Subcutaneous abdominal adipose tissue (tissue), 5 donors: ENCODE data around the gene CASP7.

ENCODE experiments used
- H3K27ac ChIP-seq: one replicate; pipeline ENCODE4 v1.7.0; 2013; ENCODE audit warnings: low read depth, mild to moderate bottlenecking, inconsistent platforms, low read length, moderate library complexity
- H3K27me3 ChIP-seq, 5 donors: one replicate each; pipeline ENCODE4 v1.7.0; 2013; ENCODE audit warnings: low read length in 5 of 5, inconsistent platforms in 1 of 5; ENCODE audit not compliant: control insufficient read depth in 5 of 5, insufficient read depth in 4 of 5
- H3K36me3 ChIP-seq, 5 donors: one replicate each; pipeline ENCODE4 v1.7.0; 2013; ENCODE audit warnings: low read length in 5 of 5; ENCODE audit not compliant: control insufficient read depth in 5 of 5, insufficient read depth in 5 of 5
- H3K4me1 ChIP-seq, 5 donors: one replicate each; pipeline ENCODE4 v1.7.0; 2013; ENCODE audit warnings: low read length in 5 of 5, mild to moderate bottlenecking in 3 of 5, moderate library complexity in 1 of 5; ENCODE audit not compliant: control insufficient read depth in 5 of 5, insufficient read depth in 5 of 5
- H3K4me3 ChIP-seq, 5 donors: one replicate each; pipeline ENCODE4 v1.7.0; 2013; ENCODE audit warnings: low read length in 5 of 5, low read depth in 1 of 5
- H3K9ac ChIP-seq, 5 donors: one replicate each; pipeline ENCODE4 v1.7.0; 2013; ENCODE audit warnings: low read length in 5 of 5, mild to moderate bottlenecking in 4 of 5, moderate library complexity in 3 of 5
- H3K9me3 ChIP-seq, 5 donors: one replicate each; pipeline ENCODE4 v1.7.0; 2013; ENCODE audit warnings: low read length in 5 of 5; ENCODE audit not compliant: control insufficient read depth in 5 of 5
- donor health status: healthy.
- donor health status: healthy.
- donor health status: healthy.
- donor health status: healthy.
- donor health status: healthy.

Gene CASP7

DNA sequence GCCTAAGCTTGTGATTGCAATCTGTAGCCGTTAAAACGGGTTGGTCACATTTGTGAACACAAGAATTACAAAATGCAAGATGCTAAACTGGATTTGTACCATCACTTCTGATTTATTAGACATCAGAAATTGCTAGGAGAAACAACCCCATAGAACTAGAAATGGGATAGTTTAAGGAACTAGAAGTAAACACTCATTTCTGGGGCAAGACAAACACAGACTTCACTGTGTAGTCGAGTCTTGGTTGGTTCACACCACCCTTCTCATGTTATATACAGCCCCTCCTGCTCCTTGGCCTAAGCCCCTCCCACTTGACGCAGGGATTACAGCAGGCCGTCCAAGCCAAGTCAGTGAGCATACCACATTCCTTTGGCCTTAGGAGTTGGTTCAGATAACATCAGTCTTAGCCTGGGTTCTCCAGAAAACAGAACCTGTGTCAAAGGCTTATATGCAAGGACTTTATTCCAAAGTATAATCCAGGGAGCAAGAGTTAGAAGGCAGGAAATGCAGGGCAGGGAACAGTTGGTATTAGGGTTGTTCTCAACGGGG, 13.8 kb upstream of the CASP7 start:
- no peaks in the 10 kb centered on the region for H3K27me3 ChIP-seq
- H3K4me3 ChIP-seq, result no peak overlapping the region
- H3K9me3 ChIP-seq, result peaks cover 0 to 10% (median 6%) of the 10 kb centered on the region in 5 donors
- no peak overlapping the region for H3K27ac ChIP-seq
- H3K36me3 ChIP-seq, result no peaks in the 10 kb centered on the region
- H3K9ac ChIP-seq, result no peak overlapping the region
- peaks cover 0 to 11% (median 0%) of the 10 kb centered on the region in 5 donors for H3K4me1 ChIP-seq

GRCh38 chr10:113666682-113667252, 12.9 kb upstream of the CASP7 start:
- no peak overlapping the region for H3K9ac ChIP-seq
- peaks cover 0 to 11% (median 0%) of the 10 kb centered on the region in 5 donors for H3K4me1 ChIP-seq
- H3K27me3 ChIP-seq, result no peaks in the 10 kb centered on the region
- no peak overlapping the region for H3K27ac ChIP-seq
- H3K9me3 ChIP-seq, result peaks cover 0 to 11% (median 6%) of the 10 kb centered on the region in 5 donors
- H3K36me3 ChIP-seq, result no peaks in the 10 kb centered on the region
- no peak overlapping the region for H3K4me3 ChIP-seq

DNA sequence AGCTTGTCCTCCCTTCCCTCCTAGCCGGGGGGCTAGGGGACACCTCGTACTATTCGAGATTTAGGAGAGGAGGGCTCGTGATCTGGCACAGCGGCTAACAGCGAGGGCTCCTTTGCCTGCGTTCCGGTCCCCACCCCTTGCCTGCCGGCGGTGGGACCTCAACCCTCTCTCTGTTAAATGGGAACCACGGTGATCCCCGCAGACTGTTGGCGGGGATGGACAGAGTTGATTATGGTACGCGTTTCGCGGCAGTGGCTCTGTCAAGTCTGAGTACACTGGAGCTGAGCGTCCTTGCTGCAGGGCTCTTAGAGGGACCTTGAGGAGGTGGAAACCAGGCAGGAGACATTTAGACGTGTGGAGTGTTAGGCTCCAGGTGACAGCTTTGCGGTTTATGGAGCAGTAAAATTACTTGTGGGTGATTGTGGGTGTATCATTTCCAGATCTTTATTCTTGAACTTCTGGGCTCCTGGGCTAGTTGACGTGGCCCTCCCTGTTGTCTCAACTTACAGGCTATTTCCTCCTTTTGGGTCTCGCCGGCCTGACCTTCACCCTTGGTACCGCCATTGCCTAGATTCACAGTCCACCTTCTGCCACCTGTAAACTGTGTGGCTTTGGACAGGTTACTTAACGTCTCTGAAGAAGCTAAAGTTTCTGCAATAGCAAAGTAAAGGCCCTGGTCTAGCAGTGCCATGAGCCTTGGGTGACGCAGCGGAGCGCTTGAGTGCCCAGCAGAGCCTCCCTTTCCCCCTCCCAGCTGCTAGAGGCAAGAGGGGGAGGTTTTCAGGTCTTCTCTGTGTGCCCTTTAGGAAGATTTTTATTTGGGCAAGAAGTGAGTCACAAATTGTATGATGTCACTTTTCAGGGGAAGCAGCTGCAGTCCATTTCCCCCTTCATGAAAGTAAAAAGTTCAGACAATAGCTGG, 739 bp downstream of the CASP7 start:
- Histone ChIP-seq H3K9ac (peak overlapping the region; percentile 99 to 100 (median 99)), H3K9me3 (peaks cover 0 to 4% (median 0%) of the 10 kb centered on the region in 5 donors), H3K36me3 (peaks cover 0 to 6% (median 0%) of the 10 kb centered on the region in 5 donors), H3K4me3 (peak overlapping the region; percentile 85 to 98 (median 95)), H3K4me1 (peaks cover 4 to 34% (median 21%) of the 10 kb centered on the region in 5 donors), H3K27ac (peak overlapping the region; percentile 100), H3K27me3 (no peaks in the 10 kb centered on the region)

GRCh38 chr10:113681533-113682470, 2.1 kb downstream of the CASP7 start:
- Histone ChIP-seq H3K9me3 (peaks cover 4 to 9% (median 6%) of the 10 kb centered on the region in 5 donors), H3K9ac (peak overlapping the region in 4 of 5 donors; percentile 3 to 11 (median 4)), H3K36me3 (peaks cover 0 to 6% (median 0%) of the 10 kb centered on the region in 5 donors), H3K4me3 (peak overlapping the region in 3 of 5 donors; percentile 22 to 98 (median 95)), H3K4me1 (peaks cover 4 to 34% (median 21%) of the 10 kb centered on the region in 5 donors), H3K27me3 (no peaks in the 10 kb centered on the region), H3K27ac (peak overlapping the region; percentile 100)

DNA sequence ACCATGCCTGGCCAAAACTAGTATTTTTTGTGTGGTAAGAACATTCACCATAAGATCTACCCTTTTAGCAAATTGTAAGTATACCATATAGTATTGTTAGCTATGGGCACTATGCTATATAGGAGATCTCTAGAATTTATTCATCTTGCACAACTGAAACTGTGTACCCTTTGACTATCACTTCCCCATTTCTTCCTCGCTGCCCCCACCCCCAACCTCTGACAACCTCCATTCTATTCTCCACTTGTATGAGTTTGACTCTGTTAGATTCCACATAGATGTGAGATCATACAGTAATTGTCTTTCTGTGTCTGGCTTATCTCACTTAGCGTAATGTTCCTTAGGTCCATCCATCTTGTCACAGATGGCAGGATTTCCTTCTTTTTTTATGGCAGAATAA, 3.6 kb downstream of the CASP7 start:
- Histone ChIP-seq H3K27ac (no peak overlapping the region), H3K9ac (no peak overlapping the region), H3K36me3 (peaks cover 0 to 6% (median 0%) of the 10 kb centered on the region in 5 donors), H3K4me1 (peaks cover 4 to 34% (median 21%) of the 10 kb centered on the region in 5 donors), H3K9me3 (peaks cover 7 to 16% (median 11%) of the 10 kb centered on the region in 5 donors), H3K4me3 (no peak overlapping the region), H3K27me3 (no peaks in the 10 kb centered on the region)

GRCh38 chr10:113686028-113686427, 6.3 kb downstream of the CASP7 start:
- H3K36me3 ChIP-seq, result peaks cover 0 to 6% (median 1%) of the 10 kb centered on the region in 5 donors
- no peaks in the 10 kb centered on the region for H3K27me3 ChIP-seq
- no peak overlapping the region for H3K27ac ChIP-seq
- no peak overlapping the region for H3K4me3 ChIP-seq
- H3K9ac ChIP-seq, result no peak overlapping the region
- H3K9me3 ChIP-seq, result peaks cover 9 to 16% (median 11%) of the 10 kb centered on the region in 5 donors
- peaks cover 0 to 18% (median 14%) of the 10 kb centered on the region in 5 donors for H3K4me1 ChIP-seq

- peaks cover 0 to 8% (median 4%) of the 10 kb centered on the region in 5 donors for H3K4me1 ChIP-seq
- H3K27ac ChIP-seq, result no peak overlapping the region
Measured at GRCh38 chr10:113687037-113687436, 7.3 kb downstream of the CASP7 start.

DNA sequence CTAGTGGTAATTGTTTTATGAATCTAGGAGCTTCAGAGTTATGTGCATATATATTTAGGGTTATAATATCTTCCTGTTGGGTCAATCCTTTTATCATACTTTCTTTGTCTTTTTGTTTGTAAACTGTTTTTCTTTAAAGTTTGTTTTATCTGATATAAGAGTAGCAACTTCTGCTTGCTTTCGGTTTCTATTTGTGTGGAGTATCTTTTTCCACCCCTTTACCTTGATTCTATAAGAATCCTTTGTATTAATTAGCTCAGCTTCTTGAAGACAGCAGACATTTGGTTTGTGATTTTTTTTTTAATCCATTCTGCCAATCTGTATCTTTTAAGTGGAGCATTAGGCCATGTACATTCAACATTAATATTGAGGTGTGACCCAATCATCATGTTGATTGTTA, 9.3 kb downstream of the CASP7 start:
- Histone ChIP-seq H3K4me3 (no peak overlapping the region), H3K9me3 (peaks cover 15 to 39% (median 26%) of the 10 kb centered on the region in 5 donors), H3K4me1 (no peaks in the 10 kb centered on the region), H3K27me3 (no peaks in the 10 kb centered on the region), H3K36me3 (peaks cover 11 to 23% (median 13%) of the 10 kb centered on the region in 5 donors), H3K27ac (no peak overlapping the region), H3K9ac (no peak overlapping the region)

More at GRCh38 chr10:113687037-113687436, 7.3 kb downstream of the CASP7 start:
- no peak overlapping the region for H3K4me3 ChIP-seq
- H3K9ac ChIP-seq, result no peak overlapping the region
- H3K27me3 ChIP-seq, result no peaks in the 10 kb centered on the region
- peaks cover 3 to 12% (median 6%) of the 10 kb centered on the region in 5 donors for H3K36me3 ChIP-seq
- H3K9me3 ChIP-seq, result peaks cover 9 to 19% (median 13%) of the 10 kb centered on the region in 5 donors

DNA sequence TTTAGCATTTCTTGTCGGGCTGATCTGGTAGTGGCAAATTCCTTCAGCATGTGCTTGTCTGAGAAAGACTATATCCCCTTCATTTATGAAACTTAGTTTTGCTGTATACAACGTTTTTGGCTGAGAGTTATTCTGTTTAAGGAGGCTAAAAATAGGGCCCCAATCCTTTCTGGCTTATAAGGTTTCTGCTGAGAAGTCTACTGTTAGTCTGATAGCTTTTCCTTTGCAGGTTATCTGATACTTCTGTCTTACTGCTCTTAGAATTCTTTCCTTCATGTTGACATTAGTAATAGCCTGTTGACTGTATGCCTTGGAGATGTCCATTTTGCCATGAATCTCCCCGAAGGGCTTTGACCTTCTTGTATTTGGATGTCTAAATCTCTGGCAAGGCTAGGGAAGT, 9.9 kb downstream of the CASP7 start:
- H3K27ac ChIP-seq, result no peak overlapping the region
- H3K9me3 ChIP-seq, result peaks cover 15 to 43% (median 30%) of the 10 kb centered on the region in 5 donors
- no peak overlapping the region for H3K4me3 ChIP-seq
- H3K27me3 ChIP-seq, result no peaks in the 10 kb centered on the region
- no peaks in the 10 kb centered on the region for H3K4me1 ChIP-seq
- H3K36me3 ChIP-seq, result peaks cover 11 to 27% (median 15%) of the 10 kb centered on the region in 5 donors
- no peak overlapping the region for H3K9ac ChIP-seq
